LNCAP (cell line): ENCODE measurements around the gene LCN9.

Experiments used
- CTCF ChIP-seq: fragments of 450-650 bp; IDR thresholded peaks from 2 replicates; pipeline ENCODE4 v1.5.1; 2017; ENCODE audit warnings: mild to moderate bottlenecking

Gene LCN9

GRCh38 chr9:135692410-135692809, 29.3 kb downstream of the LCN9 start:
- TF ChIP-seq CTCF, result no peak

DNA sequence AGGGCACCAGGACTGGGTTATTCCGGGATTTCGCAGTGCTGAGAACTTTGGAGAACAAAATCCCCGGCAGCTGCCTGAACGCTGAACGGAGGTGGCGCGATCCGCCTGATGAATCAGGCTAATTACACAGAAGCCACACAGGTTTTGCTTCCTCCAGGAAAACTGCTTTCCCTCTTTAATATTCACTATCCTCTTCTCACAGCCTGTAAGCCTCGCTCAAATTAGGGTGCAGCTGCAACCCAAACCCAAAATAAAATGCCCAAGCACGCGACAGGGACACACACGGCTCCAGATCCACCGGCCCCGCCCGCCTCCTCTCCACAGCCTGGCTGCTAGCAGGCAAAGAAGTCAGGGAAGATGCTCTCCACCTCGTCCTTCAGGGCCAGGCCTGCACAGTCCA, 30.2 kb downstream of the LCN9 start:
- no peak for TF ChIP-seq CTCF

GRCh38 chr9:135693771-135694170, 30.7 kb downstream of the LCN9 start:
- TF ChIP-seq CTCF, result no peak

GRCh38 chr9:135694414-135694813, 31.3 kb downstream of the LCN9 start:
- TF ChIP-seq CTCF, result no peak

DNA sequence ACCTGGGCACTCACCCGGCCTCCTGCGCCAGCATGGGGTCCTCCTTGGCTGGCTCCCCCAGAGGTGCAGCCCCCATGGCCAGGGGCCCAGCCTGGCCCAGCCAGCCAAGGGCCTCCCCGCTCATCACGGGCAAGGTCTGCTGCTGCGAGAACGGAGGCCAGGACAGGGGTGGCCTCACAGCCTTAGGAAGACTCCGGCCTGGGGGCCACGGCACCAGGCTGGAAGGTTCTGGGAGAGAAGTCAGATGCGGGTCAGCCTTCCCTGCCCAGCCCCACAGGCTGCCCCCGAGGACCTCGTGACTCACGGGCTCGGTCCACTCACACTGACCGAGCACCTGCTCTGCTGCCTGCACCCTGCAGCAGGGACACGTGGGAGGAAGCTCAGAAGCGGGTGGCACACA, 31.9 kb downstream of the LCN9 start:
- no peak for TF ChIP-seq CTCF

- no peak for TF ChIP-seq CTCF
Observed at GRCh38 chr9:135695642-135696041, 32.5 kb downstream of the LCN9 start.

- TF ChIP-seq CTCF, result no peak
Observed at GRCh38 chr9:135696446-135696845, 33.3 kb downstream of the LCN9 start.

DNA sequence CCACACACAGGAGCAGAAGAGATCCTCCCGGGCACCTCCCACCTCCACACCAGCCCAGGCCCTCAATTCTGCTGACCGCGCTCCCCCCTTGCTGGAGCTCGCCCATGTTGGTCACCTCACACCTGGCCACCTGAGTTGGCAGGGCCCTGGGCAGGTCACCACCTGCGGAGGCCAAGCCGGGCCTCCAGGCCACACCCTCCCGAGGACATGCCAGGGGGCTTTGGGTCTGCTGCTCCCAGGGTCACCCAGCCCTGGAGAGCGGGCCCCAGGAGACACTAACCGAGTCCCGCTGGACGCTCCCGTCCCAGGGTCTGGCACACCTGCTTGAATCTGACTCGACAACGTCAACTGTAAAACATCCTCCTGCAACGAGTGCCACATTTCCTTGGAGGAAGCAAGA, 34.1 kb downstream of the LCN9 start:
- TF ChIP-seq CTCF, result no peak
